SH-SY5Y (cell line): ENCODE measurements around the gene RAD51B.

ENCODE experiments used
- GATA2 ChIP-seq: IDR thresholded peaks from 2 replicates; pipeline ENCODE4 v1.6.1; 2011; ENCODE audit warnings: mild to moderate bottlenecking, low read depth, low read length
- GATA3 ChIP-seq: IDR thresholded peaks from 2 replicates; pipeline ENCODE4 v1.6.1; 2011; ENCODE audit warnings: low read depth, mild to moderate bottlenecking, low read length, moderate library complexity

Gene RAD51B

DNA sequence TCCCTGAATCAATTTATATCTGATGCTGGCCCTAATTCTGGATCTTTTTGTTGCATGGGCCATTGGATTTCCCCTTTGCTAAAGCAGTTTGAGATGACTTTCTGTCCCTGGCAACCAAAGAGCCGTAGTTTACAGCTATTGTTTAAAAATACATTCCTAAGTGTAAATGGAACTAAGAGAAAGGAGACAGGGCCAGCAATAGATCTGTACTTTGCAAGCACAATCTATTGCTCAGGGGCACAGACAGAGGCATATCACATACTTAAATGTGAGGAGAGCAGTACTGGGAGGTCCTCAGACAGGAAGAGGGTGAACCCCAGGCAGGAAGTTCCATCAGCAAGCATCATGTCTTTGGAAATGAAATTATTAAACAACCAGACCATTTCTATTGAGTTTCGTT, 846.7 kb downstream of the RAD51B start:
- TF ChIP-seq GATA3 (no peak), GATA2 (no peak)

DNA sequence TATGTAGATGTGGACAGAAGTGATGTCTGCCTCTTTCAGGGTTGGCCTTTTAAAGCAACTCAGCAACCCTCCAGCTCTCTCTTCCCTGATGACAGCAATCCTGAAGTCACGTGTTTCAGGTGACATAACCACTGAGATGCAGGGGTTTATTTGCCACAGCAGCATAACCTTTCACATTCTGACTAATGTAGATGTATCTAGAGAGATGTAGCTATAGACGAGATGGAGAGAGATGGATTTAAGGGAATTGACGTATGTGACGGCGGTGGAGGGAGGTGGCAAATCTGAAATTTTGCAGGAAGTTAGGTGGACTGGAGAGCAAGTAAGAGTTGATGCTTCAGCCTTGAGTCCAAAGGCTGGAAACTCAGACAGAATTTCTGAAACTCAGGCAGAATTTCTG, 847.3 kb downstream of the RAD51B start:
- no peak for TF ChIP-seq GATA3

DNA sequence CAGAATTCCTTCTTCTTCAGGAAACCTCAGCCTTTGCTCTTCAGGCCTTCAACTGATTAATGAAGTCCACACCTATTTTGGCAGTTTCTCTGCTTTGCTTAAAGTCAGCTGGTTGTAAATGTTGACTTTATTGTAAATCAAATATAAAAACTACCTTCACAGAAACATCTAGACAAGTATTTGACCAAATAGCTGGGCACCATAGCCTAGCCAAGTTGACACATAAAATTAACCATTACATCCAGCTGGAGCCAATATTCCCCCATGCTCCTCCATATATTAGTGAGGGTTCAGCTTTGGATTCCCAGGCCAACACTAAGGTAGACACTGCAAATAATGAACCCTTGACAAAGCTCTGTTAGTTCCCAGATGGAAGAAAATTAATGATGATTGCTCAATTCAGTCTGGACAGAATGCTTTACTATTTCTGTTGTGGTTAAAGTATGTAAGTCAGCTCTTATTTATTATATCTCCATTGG, 847.8 kb downstream of the RAD51B start:
- no peak for TF ChIP-seq GATA3
- no peak for TF ChIP-seq GATA2

DNA sequence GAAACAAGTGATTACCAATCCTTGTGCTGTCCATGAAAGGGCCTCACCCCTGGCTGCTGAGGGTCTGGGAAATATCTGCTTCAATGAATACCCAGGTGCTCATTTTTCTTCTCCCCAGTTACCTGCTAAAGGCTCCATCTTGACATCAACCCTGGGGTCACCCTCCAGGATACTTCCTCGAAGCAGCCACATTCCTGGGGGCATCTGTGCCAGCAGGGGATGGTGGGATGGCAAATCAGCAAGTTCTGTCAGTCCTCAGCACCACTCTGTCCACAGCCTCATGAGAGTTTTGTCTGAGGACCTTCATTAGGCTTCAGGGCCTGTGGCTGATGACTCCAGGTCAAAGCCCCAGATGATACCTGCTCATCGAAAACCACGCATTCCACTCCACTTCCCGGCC, 848.4 kb downstream of the RAD51B start:
- no peak for TF ChIP-seq GATA2
- TF ChIP-seq GATA3: no peak

DNA sequence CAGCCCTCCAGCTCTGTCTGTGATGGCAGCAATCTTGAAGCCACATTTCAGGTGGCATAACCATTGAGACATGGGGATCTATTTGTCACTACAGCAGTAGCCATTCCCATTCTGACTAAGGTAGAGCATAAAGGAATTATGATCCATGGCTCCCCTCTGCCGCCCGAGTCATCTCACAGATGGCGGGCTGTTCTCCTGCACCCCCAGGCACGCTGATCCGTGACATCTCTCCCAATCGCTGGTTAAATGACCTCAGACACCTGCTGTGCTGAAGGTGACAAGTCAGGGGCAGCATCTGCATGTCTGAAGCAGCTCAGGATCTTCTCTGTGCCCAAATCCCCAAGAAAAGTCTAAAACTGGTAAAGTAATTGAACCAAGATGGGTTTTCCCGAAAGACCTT, 849.0 kb downstream of the RAD51B start:
- TF ChIP-seq GATA3 (no peak), GATA2 (no peak)

DNA sequence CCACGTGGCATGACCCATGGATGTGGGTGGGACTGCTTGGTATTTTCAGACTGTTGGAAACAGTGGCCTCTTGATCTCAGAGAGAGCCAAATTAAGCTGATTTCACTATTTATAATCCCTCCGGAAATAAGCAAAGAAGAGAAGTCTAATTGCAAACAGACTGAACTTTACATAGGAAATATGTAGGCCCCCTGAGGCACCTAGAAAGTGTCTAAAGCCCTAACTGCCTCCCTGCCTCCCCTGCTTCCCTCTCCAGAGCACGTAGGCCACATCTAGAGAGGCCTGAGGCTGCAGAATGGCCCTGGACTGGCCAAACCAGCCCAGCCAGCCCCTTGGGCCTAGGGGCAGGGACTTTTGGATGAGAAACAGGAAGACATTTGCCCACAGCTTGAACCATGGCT, 849.5 kb downstream of the RAD51B start:
- TF ChIP-seq GATA3 (no peak), GATA2 (no peak)

DNA sequence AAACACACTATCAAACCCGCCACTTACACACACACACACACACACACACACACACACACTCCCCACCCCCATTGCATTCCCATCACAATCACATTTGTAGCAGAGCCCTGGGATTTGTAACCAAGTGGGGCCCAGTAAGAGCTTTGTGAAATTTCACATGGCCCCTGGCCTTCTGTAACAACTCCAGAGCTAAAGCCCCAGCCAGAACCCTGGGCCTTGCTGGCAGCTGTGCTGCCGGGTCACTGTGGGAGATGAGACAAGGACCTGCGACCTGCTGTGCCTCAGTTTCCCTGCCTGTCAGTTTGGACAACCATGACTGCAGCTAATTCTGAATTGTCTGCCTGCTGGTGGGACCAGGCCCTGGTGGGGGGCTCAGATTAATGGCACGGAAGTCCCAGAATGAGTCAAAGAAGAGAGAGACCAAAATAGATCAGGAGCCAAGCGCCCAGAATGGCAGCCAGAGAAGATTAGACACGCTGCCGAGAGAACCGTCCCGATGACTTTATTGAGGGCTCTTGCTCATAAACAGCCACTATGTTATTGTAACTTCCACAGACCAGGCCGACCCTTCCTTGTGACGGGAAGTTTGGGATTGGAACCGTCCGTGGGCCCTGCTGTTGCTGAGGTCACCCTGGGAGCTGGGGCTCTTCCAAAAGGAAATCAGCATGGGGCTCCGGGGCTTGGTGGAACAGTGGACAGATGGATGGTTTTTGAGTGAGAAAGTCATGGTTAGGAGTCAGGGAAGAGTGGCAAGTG, 850.2 kb downstream of the RAD51B start:
- TF ChIP-seq GATA2: no peak

DNA sequence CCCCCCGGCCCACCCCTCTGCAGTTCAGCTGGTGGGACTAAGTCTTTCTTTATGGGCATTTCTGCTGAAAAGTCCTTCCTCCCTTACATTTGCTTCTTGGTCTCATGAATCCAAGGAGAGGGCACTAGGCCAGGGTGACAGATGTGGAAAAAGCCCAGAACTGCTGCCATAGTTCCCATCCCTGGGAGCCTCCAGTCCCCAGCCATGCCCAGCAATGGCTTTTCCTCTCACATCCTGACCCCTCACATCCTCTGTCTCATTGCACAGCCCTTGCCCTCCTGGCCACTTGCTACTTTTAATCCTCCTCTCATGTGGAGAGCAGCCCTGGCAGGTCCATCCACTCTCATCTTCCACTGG, 850.8 kb downstream of the RAD51B start:
- TF ChIP-seq GATA3 (no peak), GATA2 (no peak)

DNA sequence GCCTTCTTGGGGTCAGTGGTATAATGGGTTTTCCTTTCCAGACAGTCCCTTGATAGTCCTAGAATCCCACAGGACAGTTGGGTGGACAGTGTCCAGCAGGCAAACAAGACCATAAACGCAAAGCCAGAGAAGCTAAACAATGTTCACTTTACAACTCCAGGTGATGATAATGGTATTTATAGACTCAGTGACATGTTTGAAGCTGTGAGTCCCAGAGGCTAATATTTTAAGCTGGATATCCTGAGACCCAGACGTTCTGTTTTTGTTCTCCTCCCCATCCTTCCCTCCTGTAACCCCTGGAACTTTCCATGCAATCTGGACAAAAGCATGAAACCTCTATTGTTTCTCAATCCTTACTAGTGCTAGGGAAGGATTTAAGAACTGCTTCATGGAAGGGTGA, 852.3 kb downstream of the RAD51B start:
- TF ChIP-seq GATA3 (no peak), GATA2 (no peak)

DNA sequence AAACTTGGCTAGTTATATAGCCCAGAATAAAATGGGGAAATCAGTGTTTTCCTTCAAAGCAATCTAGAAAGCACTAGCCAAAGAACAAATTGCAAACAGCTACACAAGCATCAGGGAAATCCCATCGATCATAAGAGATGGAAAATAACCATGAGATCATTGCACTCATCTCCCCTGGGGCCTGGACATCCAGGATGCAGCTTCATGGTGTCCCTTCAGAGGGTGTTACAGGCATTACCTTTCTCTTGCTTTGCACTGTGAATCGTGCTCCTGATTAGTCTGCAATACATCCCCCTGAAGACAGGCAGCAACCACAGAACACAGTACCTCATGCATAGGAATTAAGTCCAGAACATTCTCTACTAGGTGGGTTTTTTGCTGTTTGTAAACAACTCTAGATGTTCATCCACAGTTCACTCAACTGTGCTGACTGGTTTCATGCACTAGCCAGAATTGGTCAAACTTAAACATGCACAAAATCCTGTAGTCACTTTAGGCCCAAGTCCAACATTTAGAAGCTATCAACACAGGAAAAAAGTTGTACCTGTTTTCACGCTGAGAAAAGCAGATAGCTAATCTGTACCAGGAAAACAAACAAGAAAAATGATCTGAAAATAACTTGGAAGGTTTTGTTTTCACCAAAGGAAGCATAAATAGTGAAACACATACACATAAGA, 853.2 kb downstream of the RAD51B start:
- TF ChIP-seq GATA2 (no peak), GATA3 (no peak)

DNA sequence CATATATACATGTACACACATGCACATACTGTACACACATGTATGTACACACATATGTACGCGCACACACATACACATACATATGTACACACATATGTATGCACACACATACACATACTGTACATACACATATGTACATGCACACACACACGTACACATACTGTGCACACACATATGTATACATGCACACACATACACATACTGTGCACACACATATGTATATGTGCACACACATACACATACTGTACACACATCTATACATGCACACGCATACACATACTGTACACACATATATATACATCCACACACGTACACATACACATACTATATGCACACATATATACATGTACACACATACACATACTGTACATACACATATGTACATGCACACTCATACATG, 853.9 kb downstream of the RAD51B start:
- TF ChIP-seq GATA3 (no peak), GATA2 (no peak)

DNA sequence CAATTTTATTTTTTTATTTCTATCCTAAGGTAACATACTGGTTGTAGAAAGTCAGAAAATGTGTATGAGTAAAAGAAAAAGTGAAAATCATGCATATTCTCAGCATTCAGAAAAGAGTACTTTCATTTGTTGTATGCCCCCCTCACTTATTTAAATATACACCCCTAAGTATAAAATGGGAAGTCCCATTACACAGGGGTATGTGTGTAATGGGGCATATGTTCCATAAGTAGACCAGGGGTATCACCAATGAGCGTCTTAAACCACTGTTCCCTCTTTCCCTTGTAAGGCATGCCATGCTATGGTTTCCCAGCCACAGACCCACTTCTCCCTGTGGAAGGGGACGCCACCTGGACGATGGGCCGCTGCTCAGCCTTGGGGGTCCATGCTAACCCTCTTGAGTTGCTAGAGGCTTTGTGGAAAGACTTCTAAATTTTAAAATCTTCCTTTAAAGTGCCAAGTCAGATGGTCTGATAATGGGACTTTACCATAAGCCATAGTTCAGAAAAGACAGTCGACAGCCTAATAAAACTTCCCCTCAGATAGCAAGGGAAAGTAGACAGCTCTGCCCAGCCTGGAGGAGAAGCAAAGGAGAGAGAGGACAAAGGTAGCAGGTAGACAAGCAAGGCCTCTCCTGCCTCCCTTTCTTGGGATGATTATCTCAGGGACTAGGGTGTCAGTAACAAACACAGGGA, 855.1 kb downstream of the RAD51B start:
- no peak for TF ChIP-seq GATA3

DNA sequence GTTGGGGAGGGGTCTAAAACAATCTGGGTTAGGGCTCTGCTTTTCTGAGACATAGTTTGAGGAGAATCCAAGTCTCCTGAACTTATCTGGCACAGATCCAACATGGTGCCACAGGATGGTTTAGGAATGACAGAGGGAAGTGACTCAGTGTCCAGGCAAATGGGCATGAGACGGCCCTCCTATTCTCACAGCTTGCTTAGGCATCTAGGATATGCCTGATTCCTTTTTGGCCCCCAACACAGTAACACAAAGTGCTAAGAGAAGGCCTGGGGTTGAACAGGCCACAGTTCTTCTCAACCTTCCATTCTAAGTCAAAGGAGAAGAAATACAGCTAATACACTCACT, 855.6 kb downstream of the RAD51B start:
- no peak for TF ChIP-seq GATA2
- TF ChIP-seq GATA3: no peak

DNA sequence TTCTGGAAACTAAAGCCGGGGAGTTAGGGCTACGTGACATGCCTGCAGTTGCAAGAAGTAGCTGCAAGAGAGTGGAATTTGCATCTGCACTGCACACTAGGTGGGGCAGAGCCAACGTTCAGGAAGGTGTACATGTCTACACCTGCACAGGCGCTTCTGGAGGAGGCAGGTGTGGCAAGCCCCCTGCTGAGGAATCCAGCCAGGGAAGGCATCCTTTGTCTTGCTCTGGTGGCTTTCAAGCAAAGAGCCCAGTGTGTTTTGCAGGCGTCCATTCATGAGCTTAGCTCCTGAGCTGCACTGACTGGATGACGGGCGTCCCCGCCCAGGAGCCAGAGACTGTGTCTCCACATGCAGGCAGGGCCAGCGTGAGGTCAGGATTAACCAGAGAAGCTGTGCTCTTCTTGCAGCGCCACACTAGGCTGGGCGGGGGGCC, 856.9 kb downstream of the RAD51B start:
- TF ChIP-seq GATA3 (no peak), GATA2 (no peak)

DNA sequence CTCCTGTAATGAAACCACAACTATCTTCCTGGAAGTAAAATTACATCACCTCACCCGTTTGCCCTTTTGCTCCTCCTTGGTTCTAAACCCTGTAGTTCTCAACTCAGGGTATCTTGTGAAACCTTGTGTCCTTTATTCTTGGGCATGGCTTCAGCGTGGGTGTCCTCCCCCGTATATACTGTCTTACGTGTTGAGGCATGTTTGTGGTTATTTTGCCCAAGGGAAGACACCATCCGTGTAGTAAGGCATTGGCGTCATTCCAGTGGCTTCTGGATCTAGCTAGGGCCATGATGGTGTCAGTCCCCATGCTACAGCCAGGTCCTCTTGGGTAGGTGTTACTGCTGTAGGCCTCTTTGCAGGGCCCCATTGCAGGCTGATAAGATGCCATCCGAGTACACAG, 857.9 kb downstream of the RAD51B start:
- no peak for TF ChIP-seq GATA2

DNA sequence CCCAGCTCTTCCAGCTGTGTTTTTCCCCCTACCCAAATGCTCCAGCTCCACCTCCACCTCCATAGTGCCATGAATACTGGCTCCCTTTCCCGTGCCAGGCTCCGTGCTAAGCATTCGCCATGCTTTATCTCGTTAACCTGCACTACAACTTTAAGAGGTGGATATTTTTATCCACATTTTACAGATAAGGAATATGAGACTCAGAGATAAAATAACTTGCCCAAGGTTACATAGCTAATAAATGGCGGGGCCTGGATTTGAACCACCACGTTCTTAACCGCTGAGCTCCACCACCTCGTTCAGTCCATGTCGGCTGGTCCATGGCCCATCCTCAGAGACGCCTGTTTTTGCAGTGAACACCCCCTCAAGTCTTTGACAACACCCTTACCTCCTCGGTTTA, 858.3 kb downstream of the RAD51B start:
- TF ChIP-seq GATA2: no peak
- no peak for TF ChIP-seq GATA3
